GM18873 (cell line): ENCODE results near the gene C3orf52.

ENCODE experiments used
- ATAC-seq: cut with Tn5 transposase; IDR thresholded peaks from one replicate; pipeline ENCODE4 v1.9.1; 2021; ENCODE audit warnings: mild to moderate bottlenecking, moderate library complexity, moderate number of reproducible peaks; ENCODE audit not compliant: unreplicated experiment, low FRiP score

Gene C3orf52

DNA sequence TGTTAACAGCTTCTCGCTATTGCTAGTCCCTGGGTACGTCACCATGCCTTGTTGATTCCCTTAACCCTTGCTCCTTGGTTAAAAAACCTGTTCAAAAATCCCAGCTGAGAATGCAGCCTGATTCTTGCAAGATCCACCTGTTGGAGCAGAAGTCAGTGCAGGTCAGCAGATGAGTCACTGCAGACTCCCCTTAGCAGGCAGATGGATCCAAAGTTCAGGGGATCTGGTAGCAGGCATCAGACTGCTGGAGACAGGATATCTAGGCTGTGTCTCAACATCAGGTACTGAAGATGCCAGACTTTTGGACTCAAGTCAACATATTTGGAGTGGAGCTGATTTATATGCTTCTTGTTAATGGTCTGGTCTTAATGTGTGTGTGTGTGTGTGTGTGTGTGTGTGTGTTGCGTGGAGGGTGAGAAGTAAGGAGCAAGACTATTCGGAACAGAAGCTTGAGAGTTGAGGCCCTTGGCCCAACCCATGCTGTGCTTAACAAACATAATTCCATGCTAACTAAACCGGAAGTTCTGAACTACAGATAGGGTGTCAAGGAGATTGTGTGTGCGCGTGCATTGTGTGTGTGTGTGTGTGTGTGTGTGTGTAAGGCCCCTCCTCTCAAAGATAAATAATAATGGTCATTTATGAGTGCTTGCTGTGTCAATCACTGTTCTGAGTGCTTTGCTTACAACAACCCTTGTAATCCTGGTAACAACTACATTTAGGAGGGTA, 1.0 kb upstream of the C3orf52 start:
- no peak for ATAC-seq

DNA sequence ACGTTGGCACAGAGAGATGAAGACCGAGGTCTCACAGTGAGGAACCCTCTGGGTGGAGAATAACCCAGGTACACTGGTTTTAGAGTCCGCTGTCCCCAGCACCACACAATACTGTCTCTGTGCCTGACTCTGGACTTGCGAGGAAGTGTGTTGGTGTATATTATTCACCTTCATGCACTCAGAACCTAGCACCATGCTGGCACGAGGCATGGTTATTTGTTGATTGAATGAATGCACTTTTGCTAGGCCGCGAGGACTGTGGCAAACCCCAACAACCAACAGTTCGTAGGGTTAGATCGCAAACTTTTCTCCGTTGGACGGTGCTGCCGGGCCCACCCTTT, 484 bp upstream of the C3orf52 start:
- ATAC-seq: no peak

DNA sequence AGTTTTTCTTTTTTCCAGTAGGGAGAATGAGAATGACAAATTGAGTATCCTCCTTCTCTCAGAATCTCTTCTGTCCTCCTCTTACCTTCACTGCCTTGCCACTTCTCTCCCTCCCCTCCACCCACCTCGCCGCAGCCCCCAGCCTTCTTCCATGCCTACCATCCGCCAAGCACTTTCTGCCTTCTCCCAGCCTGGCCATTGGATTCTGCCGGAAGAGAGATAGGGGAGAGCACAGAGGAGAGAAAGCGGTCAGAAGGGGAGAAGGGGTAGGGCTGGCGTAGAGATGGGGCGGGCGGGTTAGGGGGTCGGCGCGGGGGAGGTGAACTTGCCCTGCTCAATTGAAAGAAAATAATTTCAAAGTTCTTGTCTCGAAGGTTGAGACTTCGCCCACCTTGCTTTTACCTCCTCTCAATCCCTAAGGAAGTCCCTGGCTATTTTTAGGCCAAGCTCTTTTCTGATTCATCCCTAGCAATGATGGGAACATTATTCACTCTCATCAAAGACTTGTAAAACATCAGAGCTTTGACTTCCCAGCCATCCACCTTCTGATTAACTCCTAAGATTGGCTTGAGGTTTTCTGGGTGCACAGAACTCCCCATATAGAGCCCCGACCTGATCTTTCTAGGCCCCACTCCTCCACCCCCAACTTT, 811 bp downstream of the C3orf52 start:
- no peak for ATAC-seq

DNA sequence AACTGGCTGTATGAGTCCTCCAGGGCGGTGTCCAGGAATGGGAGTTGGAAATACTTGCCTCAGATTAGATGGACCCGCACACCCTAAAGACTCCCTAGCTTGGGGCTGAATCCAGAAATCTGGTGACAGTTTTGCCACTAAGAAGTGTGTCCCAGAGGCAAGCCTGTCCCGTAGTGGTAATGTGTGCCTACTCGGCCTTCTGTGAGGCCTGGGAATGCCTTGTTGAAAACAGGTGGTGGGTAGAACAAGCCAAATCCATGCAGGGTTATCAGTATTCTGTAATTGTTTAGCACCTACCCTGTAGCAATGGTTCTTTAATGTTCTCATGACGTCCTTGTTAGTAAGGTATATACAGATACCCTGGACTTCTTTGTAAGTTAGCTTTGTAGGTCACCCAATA, 1.6 kb downstream of the C3orf52 start:
- no peak for ATAC-seq

DNA sequence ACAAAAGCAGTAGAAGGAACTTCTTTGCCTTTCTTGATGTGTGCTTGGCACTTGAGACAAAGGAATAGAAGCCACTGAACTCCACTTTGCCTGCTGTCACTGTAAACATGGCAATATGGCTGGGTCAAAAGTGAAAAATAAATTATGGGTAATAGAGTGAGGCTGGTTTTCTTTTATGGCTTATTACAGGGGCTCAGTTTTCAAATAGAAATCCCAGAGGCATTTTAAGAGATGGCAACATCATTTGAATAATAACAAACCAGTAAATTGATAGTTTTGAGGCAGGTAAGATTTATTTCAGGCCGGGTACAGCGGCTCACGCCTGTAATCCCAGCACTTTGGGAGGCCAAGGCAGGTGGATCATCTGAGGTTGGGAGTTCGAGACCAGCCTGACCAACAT, 2.8 kb downstream of the C3orf52 start:
- ATAC-seq: no peak

DNA sequence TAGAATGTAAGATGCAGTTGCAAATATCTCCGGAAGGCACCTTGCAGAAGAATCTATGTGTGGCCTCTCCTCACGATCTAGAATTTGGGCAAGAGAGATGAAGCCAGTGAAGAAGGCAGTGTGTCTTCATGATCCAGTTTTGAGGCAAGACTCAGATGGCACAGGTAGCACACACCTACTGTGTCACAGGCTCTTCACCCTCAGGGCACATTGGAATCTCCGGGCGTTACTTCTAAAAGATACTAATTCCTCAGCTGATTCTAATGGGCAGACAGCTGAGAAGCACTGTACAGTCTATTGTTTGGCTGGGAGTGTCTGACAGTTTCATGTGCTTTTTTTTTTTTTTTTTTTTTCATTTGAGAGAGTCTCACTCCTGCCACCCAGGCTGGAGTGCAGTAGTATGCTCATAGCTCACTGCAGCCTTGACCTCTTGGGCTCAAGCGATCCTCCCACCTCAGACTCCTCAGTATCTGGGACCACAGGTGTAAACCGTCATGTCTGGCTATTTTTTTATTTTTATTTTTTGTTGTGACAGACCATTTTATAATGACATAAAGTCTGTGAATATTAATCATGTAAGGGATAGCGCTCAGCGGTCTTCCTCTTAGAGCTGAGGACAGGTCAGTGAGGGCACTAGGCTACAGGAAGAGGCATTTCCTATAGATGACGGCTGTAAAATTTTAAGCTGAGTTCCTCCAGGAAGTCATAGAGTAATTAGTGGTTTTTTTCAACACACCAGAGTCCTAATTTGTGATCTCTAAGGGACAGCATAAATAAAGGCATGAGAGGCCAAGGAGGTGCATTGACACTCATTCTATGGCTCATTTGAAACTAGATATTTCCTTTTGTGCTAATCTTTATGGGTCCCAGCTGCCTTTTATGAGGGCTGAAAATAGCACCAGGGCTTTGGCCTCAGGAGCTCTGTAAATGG, 4.0 kb downstream of the C3orf52 start:
- ATAC-seq: no peak

DNA sequence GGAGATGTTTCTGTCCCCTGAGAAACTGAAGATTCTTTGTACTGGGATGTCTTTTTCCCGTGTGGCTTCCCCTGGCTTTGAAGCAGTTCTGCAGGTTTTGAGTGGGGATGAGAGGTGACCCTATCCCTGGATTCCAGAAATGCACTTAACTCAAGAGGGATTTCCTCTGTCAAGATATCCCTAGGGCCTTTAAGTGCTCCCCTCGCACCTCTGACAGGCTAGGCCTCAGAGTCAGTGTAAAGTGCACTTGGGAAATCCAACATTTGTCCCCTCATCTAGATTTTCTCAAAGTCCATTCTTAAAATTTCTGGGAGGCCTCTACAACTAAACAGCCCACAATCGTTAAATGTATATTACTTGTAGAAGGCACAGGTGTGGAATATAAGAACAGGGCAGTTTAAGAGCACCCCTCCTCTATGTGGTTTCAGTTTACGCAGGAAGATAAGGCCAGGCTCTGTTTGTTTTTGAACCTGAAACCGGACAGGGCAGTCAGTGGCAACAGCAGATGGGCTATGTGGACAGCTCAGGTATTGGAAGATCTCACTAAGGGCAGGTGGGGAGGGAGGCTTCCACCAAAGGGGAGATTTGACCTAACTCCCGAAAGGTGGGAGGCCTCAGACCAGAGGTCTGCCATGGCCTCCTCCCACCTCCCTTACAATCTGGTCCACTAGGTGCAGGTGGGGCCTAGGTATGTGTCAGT, 4.8 kb downstream of the C3orf52 start:
- ATAC-seq: no peak

DNA sequence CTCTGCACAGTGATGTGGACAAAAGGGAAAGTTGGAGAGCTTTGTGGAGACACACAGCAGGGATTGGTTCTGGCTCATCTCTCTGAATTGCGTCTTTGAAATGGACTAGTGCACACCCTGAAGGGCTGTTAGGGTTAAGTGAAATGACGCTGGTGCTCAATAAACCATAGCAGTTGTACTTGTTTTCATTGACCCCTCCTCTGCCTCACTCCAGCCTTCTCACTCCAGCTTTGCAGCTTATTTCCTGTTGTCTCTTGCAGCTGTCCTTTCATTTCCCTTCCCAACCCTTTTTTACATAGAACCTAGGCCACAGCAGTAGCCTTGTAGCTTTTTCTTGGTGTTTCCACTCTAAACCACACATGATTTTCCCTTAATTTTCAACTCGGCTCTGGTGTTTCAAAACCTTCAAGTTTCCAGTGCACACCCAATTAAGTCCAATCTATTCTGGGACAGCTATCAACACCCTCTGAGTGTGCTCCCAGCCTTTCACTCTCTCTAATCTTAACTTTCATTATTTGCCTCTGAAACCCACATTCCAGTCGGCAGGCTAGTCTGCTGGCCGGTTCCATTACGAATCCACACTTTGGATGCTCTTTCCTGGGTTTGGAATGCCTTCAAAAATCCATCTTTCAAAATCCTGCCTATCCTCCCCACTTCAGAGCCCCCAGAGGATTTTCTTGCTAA, 6.4 kb downstream of the C3orf52 start:
- no peak for ATAC-seq

DNA sequence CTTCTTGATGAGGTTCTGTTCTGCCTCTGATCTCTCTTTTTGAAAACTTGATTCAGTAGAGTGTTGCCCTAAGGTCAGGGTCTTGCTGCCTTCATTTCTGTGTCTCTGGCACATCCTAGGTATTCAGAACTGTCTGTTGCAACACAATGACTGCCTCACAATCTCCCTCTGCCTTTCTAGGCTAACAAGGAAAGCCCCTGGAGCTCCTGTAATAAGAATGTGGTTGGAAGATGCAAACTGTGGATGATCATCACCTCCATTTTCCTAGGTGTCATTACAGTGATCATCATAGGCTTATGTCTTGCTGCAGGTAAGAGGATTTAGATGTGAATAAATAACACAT, 7.0 kb downstream of the C3orf52 start:
- ATAC-seq: no peak

DNA sequence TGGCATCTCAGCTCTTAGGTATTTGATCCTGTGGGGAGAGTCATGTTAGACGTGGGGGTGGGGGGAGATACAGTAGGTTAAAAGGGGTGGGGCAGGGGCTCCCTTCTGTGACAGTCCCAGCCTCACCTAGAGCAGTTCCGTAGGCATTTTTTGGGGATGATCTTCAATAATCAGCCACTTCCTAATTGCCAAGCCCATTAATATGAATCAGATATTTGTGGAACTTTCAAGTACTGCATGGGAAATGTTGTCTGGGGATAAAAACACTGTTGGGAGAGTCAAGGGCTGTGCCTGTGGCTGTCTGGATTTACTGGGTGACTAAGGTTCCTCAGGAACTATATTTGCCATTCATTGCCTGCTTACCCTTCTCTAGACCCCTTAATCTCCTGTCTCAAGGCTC, 9.5 kb downstream of the C3orf52 start:
- ATAC-seq: no peak

DNA sequence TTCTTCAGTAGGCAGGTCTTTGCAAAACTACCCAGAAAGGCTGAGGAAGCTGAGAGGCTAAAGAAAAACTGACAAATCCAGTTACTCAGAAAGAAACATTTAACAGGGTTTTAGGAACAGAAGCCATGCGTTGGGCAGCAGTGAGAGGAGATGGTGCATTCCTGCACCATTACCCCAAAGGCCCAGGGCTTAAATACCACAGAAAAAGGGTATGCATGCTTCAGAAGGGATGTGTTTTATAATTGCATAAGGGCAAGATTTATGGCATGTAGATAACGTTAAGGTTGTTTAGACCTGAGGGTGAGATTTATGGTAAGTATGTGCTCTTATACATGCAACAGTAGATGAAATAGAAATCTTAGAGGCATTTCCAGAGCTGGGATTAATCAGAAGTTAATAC, 10.0 kb downstream of the C3orf52 start:
- ATAC-seq: no peak

DNA sequence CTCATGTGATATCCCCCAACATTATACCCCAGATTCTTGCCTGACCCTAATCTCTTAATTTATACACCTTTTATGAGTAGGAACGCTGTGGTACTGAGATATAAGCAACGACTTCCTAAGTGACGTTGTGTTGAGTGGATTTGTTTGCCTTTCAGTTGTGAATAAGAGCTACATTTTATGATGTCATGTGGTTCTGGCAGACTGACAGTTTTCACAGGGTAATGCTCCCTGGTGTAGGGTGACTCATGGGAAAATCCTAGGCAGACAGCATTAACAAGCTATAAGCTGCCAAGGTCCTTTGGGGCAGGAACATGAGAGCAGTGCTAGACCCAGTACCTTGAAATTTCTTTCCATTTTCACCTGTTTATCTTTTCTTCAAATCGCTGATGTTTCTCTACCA, 11.2 kb downstream of the C3orf52 start:
- ATAC-seq: no peak

DNA sequence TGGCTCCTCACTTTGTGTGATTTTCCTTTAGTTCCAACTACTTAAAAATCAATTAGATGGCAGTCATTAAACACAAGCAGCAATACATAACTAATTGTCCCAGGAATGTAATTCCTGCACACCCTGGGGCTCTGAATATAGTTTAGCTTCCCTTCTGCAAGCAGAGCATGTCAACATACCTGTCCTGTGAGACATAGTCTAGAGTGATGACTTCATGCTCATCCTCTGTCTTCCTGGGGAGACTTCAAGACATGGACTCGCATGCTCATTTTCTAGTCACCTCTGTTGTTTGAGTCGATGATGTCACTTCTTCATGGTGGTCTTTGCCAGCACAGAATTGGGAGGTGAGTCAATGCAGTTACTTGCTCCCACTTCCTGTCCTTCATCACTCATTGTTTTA, 15.7 kb downstream of the C3orf52 start:
- no peak for ATAC-seq

DNA sequence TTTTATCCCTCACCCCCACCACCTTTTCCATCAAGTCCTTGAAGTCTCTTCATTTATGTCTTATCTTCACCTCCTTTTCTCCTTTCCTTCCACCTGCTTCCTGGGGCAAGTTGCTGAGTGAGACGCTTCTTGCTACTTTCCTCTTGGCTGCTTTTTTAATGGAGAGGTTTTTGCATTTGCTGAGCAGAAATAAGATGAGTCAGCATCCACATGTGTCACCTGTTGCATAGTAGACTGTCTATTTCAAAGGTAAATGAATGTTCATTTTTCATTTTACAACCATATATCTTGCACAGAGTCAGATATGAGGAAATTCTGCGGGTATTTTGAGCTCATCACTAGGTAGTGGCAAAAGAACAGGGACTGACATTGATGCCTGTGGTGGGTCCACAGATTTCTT, 18.6 kb downstream of the C3orf52 start:
- no peak for ATAC-seq

DNA sequence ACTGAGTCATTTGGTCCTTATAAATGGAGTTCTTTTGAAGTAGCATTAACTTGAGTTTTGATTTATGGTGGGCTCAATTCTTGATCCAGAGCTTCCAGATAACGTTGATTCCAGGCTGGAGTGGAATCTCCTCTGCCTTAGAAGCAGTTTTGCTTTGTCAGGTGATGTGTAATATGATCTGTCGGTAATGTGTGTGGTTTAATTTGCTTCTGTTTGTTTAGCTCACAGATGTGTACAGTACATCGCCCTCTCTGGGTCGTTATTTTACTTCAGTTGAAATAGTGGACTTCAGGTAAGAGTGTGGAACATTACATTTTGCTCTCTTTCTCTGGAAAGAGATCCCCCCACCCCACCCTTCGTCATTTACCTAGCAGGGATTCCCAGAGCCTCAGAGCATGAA, 23.1 kb downstream of the C3orf52 start:
- no peak for ATAC-seq

DNA sequence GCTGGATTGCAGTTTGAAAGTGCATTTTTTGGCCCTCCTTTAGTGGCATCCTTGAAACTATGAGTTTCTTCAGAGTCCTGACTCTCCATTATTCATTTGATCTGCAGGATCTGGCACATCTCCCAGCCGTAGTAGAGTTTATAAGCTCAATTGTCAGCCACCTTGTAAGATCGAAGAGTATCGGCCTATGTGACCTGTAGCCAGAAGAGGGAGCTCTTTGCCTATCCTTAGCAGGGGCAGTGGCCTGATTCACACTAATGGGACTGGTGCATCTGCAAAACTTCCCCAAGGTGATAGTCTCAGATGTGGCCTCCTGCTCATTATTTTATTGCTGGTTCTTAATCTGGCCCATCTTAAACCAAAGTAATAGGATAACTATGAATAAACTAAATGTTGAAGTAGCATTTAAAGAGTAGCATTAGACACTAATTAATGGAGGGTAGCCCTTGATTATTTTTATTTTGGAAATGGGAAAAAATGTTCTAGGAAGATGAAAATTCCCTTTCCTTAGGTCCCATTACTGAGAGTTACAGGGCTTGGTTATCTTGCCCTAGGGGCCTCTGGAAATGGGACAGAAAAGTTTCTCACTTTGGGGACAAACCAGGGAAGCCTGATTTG, 25.7 kb downstream of the C3orf52 start:
- peak; percentile 50 for ATAC-seq

DNA sequence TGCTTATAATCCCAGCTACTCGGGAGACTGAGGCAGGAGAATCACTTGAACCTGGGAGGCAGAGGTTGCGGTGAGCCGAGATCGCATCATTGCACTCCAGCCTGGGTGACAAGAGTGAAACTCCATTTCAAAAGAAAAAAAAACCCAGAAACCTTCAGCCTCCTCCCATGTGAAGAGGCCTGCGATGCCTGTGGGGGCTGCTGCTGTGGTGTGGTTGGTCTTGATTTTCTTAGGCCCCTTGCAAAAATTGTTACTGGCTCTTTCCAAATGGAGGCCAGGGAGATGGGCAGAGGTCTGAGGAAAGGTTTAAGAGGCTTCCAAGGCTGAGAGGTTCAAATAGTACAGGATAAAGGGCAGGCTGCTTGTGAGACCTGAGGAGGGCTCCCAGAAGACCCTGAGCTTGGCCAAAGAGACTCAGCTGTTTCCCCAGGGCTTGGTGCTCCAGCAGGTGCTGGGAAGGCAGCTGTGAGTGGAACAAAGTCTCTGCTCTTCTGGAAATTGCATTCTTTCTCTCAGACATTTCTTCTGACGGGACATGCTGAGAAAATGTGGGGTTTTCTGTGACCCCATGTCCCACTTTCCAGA, 28.5 kb downstream of the C3orf52 start:
- ATAC-seq: no peak

DNA sequence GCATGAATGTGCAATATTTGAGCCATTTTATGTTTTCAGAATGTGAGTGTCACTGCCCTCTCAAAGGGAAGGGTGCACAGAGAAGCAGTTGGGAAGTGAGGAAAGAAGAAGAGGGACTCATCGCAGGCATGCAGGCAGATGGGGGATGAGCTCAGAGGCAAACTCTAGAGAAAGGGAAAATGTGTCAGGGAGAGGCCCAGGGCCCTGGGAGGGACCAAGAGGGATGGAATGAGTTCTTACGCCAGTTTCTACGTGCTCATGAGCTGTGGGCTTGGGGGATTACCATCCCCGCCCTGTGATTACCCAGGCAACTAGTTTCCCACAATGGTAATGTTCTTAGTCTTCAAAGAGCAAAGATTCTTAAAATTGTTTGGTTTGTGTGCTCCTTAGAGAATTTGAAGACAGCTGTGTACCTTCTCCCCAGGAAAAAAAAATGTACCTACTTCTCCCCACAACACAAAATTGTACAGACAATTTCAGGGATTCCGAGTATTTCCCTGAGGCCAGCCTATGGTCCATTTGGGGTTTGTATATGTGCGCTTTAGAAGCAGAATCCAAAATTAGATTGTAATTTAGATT, 29.1 kb downstream of the C3orf52 start:
- no peak for ATAC-seq

DNA sequence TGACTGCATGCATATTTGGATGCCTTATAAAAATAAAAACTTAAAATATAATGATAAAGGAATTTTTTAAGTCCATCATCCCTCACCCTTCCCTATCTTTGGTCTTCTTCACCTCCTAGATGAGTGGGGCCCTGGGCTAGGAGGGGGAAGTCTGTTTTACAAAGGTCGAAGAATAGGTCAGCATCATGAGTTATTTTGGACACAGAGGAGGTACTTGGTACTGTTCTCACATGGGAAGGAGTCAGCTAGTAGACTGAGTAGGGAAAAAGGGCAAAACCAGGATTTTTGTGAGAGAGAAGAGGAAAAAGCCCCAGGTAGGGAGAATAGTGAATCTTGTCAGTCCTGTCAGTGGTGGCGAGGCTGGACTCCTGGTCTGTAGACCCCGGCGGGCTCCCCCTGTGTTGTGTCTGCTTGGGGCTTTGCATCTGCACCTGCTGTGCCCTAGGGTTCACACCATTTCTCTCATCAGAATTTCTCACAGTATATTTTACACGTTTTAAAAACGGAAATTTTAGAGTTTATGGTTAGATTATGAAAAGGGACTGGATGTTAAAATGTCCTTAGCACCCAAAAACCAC, 29.7 kb downstream of the C3orf52 start:
- no peak for ATAC-seq
